ENCODE measurements around the gene WBP11.

Gene WBP11

DNA sequence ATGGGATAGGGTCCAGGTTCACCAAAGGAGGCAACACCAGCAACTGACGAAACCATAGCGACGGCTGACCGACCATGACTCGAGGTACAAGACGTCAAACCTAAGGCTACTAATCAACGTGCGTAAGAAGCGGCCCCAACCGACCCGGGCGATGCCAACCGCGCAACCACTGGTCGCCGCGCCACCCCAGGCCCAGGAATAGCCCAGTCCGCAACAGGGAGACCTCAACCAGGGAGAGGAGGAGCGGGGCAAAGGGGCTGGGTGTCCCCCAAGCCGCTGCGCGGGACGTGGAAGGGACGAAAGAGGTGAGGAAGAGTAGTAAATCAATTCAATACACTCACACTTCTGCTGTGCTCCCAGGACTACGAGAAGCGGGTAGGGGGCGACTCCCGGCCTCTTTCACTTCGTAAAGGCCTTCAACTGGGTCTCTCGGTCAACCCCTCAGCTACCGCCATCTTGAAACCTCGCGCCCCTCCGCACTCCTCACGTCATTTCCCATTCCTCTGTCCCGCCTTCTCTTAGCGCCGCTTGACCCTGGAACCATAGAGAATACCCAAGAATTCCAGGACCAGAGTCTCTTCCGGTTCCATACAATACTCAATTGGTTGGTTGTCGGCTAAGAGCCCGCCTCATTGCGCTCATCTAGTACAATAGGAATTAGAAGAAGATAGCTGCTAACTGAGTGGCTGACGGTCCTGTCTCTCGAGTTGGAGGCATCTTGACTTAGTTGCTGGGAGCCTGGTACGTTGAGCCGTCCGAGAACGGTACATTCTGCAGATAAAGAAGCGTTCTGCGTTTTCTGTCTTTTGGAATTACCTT, at the start of gene WBP11, which contains the start of gene C12orf60:
Gene WBP11, minus strand, starts transcription at position 468 of the 819 bp plus-strand sequence. CDS start 2,095 bp downstream, outside the sequence.
Gene C12orf60, plus strand, starts transcription at position 660 of the 819 bp plus-strand sequence. CDS start 19,266 bp downstream, outside the sequence.
- DNase-seq (ENCODE audit: low read depth in 2 of 2) = peak; percentile 70 to 74

DNA sequence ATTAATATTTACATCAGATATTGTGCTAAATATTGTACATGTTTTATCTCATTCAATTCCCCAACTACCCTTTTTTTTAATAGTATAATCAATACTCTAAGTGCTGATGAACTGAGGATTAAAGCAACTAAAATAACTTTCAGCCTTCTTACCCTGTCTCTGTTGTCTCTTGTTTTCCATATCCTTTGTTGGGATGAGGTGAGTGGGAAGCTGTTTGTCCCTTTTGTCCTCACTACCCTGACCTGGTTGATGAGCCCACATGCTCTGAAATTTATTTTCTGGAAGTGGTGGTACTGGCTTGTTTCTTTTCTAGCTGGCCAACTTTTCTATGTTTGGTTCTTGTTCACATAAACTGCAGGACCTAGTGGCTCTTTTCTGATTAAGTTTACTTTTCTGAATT, 49.6 kb upstream of the WBP11 start:
- DNase-seq (ENCODE audit: low read depth in 2 of 2) = no peak

DNA sequence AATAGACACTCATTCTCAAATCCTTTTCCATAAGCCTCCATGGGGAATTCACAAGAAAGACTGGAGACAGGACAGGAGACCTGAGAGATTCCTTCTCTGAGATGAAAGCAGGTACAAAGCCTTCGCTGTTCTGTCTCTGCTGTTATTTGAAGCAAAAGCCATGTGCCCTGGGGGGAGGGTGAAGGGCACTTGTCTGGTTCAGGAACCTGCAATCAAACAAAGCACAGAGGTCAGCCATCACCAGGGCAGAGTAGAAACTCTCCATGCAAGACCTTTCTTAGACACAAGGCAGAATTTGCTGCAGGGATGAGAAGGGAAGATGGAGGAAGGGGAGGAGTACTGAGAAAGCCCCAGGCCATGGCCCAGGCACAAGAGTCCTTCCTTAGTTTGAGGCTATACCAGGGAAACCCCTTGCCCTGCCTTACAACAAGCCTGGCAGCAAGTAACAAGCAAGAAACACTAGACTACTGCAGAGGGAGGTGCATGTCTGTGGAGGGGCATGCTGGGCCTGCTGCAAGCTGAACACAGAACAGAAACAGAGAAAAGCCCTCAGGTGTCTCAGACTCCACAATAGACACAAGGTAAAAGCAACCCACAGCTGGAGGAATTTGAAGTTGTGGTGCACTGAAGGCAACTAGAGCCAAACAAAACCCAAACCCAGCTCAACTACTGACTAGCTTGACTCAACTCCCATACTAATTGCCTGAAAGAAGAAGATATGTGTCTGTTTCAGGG, 47.8 kb upstream of the WBP11 start:
- no peak for DNase-seq (ENCODE audit: low read depth in 2 of 2)

DNA sequence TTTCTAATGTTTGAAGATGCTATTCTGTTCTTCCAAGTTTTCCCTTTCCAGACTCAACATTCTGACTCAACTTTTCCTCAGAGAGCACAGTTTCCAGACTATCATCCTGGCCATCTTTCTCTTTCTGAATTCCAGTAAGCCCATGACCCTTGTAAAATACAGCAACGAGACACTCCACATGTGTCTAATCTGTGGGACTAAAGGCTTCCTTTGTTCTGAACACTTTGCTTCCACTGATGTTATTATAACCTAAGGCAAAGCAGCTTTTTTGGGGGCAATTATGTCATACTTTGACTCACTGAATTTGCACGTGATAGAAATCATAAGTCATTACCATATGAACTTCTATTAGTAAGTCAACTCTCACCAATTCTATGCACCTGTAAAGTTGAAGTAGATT, 46.4 kb upstream of the WBP11 start:
- no peak for DNase-seq (ENCODE audit: low read depth in 2 of 2)

DNA sequence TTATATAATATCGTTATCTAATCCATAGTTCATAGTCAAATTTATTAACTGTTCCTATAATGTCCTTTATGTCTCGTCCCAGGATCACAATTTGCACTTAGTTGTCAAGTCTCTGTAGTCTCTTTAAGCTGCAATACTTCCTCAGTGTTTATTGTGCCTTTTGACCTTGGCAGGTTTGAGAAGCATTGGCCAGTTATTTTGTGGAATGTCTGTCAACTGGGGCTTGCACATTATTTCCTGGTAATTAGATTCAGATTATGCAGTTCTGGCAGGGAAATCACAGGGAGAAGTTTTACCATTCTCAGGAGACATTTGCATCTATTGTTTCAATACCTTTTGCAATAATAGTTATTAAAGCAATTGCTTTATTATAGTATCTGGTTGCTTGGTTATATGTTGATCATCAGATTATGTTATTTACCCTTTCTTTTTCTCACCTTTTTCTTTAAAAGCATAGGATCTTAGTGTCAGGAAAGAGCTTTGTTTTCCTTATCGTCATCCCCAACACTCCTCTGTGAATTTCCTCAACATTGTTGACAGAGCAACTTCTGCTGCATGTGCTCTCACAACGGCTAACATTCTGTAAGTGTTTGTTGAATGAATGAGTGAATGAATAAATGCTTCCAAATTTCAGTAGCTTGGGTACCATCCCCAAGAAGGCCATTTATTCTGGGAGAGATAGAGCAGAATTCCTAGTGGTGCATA, 43.8 kb upstream of the WBP11 start:
- DNase-seq (ENCODE audit: low read depth in 2 of 2) = no peak

DNA sequence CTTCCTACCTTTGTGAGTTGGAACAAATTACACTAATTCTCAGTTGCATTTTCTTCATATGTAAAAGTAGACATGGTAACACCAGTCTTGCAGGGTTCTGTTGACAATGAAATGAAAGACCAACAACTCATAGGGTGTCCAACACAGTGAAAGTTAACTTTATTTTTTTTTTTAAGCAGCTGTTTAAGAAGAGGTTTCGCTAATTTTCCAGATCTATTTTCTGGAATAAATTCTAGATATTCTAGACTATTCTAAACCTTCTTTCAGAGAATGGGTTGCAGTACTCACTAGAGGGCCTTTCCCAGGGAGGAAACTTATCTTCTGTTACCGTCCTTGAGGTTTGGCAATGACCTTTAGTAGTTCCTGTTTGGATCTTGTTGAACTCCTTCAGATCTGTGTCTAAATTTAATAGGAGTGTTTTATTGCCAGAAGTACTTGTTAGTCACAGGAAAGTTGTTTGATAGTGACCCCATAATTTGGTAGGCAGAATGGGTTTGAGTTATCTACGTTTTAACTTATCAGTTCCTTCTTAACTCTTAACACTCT, 42.8 kb upstream of the WBP11 start:
- no peak for DNase-seq (ENCODE audit: low read depth in 2 of 2)

DNA sequence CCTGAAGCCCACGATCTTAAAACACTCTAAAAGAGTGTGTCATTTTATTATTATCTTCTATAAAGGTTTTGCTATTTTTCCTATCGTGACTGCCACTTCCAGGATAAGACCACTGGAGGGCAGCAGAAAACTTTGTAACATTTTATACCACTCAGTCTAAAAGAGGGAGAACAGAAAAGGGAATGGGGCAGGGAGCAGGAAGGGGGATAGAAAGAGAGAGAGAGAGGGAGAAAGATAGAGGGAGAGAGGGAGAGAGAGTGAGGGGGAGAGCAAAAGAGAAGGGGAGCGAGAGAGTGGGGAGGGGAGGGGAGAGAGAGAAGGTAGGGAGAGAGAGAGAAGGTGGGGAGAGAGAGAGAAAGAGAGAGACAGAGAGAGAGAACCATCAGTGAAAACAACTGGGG, 42.1 kb upstream of the WBP11 start:
- DNase-seq (ENCODE audit: low read depth in 2 of 2) = peak; percentile 3 to 25

DNA sequence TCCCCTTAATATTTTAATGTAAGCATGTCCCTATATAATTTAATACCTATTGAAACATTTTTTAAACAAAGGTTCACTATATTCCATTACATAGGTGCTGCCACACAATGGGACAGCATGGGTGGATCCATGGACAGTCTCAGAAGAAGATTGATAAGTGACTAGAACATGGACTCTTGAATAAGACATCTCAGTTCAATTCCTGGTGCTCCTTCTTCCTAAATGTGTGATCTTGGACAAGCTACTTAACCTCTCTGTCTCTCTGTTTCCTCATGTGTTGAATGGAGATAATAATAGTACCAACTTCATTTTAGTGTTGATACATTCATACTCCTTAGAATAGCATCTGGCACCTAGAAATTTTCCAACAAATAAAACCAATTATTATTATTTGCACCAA, 41.1 kb upstream of the WBP11 start:
- no peak for DNase-seq (ENCODE audit: low read depth in 2 of 2)

DNA sequence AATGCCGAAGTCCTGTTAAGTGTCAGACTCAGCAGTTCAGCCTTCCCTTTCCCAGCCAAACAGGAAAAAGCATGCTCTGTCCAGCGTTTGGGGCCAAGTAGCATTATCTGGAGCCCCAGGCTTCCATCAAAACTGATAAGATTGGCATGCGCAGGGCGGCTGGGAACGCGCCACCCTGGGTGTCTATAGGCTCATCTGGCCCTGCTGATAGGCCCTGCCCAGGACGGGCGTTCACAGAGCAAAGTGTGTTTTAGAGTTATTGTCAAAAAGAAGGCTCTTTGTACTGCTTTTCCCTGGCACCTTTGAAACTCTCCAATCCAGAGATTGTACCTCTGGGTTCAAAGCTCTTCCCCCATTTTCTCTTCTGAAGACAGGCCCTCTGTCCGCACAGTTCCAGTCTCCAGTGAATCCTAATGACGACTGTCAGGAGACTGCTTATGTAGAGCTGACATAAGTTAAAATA, 40.2 kb upstream of the WBP11 start, which contains the start of gene ART4:
Gene ART4, minus strand, starts transcription at position 102 of the 463 bp plus-strand sequence. CDS start 413 bp downstream, outside the sequence.
- no peak for DNase-seq (ENCODE audit: low read depth in 2 of 2)

DNA sequence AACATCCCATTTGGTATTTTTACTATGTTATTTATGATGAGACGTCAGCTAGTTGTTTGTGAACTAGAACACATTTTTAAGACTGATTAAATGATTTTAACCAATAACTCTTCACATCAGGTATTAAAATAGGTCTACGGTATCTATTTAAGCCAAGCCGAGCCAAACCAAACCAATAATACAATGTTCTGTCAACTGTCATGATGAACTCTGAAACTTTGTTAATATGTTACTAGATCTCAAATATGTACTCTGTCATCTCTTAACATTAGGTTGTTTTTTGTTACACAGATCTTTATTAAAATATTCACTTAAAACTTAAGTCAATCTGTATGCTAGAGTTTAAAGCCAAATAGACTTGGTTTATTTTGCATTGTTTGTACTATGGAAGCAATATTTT, 39.0 kb upstream of the WBP11 start:
- no peak for DNase-seq (ENCODE audit: low read depth in 2 of 2)

DNA sequence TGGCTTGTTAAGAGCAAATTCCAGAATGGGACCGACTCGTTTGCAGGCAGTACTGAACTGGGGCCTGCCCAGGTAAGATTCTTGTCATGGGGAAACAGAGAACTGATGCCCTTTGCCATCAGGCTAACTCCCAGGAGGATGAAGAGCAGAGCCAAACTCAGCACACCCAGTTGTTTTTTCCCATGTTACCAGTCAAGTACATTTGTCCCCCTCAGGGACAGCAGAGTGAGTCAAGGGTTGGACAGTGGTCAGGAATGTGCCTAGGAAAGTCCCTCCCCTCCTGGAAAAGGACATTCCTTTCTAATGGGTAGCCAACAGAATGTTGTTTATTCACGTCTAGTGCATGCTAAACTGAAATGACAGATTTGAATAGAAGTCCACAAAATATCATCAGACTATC, 38.5 kb upstream of the WBP11 start:
- no peak for DNase-seq (ENCODE audit: low read depth in 2 of 2)

DNA sequence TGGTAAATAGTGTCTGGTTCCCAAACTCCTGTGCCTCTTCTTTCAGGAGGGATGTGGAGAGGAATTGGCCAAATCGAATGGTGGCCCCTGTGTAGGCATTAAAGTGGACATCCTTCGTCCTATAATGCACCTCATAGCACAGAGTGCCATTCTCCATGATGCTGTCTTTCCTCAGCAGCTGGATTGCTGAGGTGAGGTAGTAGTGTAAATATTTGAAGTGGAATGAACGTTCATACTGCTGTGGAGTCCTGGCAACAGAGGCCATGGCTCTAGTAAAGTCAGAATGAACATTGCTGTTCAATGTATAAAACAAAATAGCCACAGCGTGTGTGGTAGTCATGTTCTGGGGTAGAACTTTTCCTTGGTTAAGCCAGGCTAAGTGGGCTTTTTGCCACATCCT, 37.3 kb upstream of the WBP11 start:
- no peak for DNase-seq (ENCODE audit: low read depth in 2 of 2)

DNA sequence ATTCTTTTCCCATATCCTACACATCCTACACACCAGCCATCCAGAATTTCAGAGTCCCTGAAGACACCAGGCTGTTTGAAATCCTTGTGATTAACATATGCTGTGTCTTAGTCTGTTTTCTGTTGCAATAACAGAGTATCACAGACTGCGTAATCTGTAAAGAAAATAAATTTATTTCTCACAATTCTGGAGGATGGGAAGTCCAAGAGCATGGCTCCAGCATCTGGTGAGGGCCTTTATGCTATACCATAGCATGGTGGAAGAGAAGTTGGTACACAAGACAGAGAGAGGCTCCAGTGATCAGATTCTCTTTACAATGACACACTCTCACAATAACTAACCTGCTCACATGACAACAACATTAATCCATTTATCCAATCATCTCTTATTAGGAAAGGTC, 36.0 kb upstream of the WBP11 start:
- no peak for DNase-seq (ENCODE audit: low read depth in 2 of 2)

DNA sequence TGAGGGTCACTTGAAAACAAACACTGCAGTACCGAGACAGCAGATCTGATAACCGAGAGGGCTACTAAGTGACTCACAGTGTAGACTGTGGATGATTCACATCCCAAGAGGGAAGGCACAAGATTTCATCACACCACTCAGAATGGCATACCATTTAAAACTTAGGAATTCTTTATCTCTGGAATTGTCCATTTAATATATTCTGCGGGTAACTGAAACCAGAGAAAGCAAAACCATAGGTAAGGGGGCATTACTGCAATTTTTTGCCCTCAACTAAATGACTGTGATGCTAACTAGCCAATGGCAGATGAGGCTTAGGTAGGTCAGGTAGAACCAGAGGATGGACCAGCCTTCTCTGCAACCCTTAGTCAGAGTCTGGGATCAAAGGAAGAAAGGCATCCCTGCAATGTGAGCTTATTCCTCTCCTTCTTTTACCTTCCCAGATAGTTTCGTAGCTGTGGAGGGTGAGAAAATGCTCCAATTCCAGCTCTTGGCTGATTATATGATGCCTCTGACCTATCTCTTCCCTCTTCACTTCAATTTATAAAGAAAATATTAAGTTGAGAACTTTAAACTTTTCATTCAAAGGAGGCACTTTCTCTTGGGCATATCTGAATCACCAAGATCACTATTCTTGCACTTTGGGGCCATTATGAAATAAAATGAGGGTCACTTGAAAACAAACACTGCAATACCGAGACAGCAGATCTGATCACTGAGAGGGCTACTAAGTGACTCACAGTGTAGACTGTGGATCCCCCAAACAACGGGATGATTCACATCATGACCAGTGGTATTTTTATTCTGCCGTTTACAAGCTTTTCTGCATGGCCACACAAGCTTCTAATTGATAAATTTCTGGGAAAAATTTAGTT, 33.3 kb upstream of the WBP11 start:
- DNase-seq (ENCODE audit: low read depth in 2 of 2) = no peak

DNA sequence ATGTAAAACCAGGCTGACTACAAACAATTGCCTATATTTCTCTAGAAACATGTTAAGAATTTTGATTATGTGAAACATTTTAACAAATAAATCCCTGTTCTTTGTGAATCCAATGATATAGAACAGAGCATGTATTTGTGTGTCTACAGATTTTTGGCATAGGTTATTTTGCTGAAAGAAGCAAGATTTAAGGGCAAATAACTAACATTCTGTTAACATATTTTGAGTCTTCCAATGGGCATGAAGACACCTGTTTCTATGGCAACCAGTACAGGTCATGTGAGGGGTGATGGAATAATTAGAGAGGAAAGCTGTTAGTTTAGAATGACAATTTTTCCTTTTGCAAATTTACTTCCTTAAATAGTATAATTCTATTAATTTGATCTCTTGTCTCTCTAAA, 31.2 kb upstream of the WBP11 start:
- no peak for DNase-seq (ENCODE audit: low read depth in 2 of 2)

DNA sequence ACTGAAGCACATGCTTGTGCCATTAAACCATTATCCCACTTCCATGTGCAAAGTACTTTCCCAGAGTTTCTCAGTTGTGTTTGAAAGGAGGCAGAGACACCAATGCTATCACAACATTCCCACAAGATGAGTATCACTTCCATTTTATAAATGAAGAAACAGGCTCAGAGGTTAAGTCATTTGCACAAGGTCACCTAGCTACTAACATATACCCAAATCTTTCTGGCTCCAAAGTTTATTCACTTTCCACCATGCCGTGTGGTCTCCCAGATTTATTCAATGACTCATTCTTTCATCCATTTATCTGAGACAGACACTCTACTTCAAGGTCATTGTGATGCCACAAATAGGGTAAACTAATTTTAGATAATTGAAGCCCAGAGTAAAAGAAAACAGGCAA, 30.7 kb upstream of the WBP11 start:
- no peak for DNase-seq (ENCODE audit: low read depth in 2 of 2)

DNA sequence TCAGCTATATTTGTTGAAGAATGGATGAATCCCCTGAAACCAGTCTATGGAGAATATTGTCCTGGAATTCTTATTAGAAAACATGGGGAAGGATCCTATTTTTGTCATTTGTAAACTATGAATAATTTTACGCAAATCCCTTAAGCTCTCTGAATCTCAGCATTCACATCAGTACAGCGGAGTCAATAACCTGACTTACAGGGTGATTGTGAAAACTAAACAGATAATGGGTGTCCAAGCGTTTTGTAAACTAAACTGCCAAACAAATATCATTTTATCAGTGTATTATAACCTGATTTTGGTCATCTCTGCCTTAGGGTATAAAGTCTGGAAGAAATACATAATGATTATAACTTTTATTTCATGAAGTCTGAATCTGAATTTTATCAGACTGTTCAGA, 30.1 kb upstream of the WBP11 start:
- no peak for DNase-seq (ENCODE audit: low read depth in 2 of 2)

DNA sequence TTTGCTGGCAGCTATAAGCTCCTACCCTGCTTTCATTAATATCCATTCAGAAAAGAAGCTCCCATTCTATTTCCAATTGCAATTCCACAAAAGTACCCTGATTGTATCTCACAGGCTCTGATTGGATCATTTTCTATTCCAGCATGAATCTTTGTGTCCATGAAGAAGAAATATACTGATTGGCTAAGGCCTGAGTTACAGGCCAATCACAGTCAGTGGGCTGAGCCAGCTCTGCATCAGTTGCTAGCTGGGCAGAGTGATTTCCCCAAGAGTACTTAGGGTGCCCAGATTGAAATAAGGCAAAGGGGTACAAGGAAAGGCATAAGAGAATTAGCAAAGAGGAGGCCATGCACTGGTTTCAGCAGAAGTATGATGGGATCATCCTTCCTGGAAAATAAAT, 25.6 kb upstream of the WBP11 start:
- DNase-seq (ENCODE audit: low read depth in 2 of 2) = no peak

DNA sequence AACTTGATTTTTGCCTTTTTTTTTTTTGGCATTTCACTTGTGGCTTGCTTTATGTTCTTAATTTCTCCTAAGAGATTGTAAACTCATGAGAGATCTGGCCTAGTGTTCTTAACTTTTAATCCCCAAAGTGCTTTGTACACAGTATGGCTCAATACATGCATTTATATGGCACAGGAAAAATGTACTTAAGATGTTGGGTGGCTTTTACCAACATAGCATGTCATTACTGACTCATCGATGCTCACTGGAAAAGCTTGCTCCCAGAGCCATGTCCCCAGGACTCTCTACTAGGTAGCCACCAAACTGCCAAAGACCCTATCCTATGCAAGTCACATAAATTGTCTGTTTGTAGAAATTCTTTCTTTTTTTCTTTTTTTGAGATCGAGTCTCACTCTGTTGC, 23.8 kb upstream of the WBP11 start:
- no peak for DNase-seq (ENCODE audit: low read depth in 2 of 2)

DNA sequence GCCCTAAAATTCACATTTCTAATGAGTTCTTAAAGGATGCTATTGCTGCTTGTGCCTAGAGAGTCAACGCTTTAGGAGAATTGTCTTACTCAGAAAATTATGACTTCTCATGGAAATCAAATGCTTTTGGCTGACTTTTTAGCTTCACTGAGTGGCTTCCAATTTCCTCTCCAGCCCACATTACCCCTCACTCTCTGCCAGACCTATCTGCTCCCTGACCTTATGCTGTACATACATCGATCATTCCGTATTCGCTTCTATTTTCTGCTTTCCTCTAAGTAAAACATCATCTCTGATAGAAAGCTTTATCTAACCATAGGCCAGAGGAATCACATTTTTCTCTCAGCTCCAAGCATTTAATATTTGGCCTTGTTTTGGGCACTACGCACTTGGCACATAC, 23.2 kb upstream of the WBP11 start:
- DNase-seq (ENCODE audit: low read depth in 2 of 2) = no peak

DNA sequence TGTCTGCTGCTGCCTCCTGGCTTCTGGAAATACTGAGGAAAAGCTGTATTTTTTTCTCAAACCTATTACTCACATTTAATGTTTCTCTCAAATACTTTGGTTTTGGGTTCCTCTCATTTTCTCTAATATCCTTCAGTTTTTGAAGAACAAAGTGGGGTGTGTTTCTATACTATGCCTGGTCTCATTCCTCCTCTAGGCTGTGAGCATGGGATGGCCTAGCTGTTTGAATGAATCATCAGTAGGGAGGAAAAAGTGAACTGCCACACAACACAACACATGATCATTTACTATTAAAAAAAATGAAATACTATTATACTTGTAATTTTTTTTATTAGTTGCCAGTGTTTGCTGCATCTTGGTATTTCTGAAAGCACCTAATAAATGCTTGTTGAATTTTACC, 22.0 kb upstream of the WBP11 start:
- no peak for DNase-seq (ENCODE audit: low read depth in 2 of 2)

Data from activated CD4-positive, alpha-beta T cell treated with anti-CD3 and anti-CD28 coated beads for 24 hours (primary cell).